GM21515 (cell line): Measurements from ENCODE around the gene FAM76B.
"Not testable (repeated sequence)": the region's sequence is repeated elsewhere in the genome, so short reads cannot be mapped to it uniquely, and the experiment has no call there.

Experiments used
- ATAC-seq: cut with Tn5 transposase; IDR thresholded peaks from one replicate; pipeline ENCODE4 v1.9.1; 2021; ENCODE audit not compliant: unreplicated experiment

Gene FAM76B

DNA sequence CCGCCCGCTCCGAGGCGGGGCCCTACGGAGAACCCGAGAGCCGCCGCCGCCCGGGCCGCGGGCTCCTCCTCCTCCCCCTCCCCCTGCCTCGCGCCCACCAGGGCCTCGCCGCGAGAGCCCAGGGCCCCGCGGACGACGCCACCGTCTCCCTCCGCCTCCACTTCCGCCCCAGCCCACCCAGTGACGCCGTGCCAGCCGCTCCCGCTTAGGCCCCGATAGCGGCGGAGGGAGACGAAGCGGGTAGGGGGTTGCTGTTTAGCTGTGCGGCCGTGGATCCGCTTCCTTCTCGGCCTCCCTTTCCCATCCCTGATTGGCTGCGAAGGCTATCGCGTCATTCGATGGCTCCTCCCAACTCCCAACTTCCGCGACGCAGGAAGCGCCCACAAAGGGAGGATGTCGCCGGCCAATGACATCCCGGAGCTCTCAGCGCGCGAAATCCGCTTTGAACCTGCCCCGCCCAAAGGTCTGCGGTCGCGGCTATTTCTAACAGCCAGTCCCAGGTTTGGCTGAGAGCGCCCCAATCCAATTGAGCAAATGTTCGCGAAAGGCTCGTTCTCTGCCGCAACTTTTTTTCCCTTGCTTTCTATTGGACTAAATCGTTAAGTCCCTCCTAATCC is at the start of gene FAM76B:
Gene FAM76B (minus strand): TSS at position 277 of the 617 bp plus-strand sequence. CDS start 304 bp downstream, outside the sequence.
- ATAC-seq: peak; percentile 73

DNA sequence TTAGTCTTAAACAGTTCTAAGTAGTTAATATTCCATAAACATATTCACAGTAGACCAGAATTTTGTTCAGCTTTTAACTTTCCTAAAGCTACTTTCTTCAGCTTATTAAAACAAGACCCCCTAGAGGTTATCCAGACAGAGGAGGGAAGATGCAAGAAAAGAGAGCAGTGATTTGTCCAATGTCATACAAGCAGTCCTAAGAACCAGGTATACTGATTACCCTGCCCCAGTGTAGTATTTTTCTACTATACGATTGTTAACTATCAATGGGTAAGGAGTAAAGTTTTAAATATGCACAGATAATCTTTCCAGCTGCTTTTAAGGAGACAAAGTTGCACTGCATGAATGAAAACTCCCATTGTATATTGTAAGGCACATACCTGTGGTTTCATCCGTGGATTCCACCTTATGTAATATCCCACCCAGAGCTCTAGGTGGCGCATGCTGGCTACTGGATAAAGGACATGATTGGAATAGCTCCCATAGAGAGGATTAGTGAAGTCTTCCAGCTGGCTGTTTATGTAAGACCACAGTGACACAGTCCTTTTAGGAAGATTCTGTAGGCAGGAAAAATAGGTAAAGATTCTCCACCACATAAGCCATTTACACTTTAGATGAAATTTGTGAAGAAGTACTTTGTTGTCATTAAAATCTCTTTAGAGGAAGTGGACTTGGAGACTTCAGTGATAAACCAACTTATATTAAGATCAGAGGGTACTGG is 46.3 kb upstream of the FAM76B start:
- ATAC-seq: peak; percentile 84

DNA sequence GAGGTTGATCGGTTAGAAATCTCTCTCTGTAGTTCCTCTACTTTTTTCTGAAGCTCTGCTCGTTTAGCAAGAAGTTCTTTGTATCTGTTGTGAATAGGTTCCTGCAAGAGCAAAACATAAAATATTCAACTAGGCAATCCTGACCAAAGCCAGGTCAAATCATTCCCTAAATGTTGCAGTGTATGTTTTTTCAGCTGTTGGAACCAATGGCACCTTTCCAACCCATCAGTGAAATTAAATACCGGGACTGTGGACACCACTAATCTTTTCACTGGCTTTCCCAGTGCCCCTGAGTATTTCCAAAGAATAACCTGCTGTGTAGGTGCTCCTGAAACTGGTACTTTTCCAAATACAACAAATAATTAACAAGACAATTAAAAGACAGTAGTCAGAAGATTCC is 45.8 kb upstream of the FAM76B start:
- no peak for ATAC-seq

DNA sequence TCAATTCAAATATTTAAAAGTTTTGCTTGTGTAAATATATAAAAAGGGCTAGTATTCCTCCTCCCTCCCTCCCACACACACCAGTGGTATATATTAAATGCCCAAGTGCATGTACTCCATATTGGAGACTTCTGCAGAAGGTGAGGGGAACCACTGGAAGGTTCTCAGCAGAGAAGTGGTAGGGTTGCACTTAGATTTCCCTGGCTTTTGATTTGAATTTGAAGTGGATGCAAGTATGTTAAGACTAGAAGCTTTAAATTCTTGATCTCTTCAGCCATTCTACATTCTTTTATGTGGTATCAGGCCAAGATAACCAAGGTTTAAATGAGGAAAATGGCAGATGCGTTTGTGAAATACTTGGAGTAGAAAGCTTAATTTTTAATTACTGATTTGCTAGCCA is 43.8 kb upstream of the FAM76B start:
- no peak for ATAC-seq

DNA sequence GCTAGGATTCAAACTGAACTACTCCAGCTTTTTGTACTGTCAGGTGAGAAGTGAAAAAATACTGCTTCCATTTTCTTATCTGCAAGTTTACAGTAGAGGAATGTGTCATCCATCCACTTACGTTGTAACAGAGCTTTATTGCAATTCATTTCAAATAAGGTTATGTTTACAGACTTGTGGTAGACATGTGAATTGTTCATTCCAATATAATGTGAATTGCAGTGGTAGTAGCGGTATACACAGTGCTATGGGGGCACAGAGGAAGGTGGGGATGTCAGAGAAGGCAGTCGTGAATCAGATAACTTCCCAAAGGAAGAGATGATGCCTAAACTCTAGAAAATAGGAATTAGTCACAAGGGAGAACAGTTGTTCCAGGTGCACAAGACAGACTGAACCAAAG is 43.2 kb upstream of the FAM76B start:
- ATAC-seq: no peak

DNA sequence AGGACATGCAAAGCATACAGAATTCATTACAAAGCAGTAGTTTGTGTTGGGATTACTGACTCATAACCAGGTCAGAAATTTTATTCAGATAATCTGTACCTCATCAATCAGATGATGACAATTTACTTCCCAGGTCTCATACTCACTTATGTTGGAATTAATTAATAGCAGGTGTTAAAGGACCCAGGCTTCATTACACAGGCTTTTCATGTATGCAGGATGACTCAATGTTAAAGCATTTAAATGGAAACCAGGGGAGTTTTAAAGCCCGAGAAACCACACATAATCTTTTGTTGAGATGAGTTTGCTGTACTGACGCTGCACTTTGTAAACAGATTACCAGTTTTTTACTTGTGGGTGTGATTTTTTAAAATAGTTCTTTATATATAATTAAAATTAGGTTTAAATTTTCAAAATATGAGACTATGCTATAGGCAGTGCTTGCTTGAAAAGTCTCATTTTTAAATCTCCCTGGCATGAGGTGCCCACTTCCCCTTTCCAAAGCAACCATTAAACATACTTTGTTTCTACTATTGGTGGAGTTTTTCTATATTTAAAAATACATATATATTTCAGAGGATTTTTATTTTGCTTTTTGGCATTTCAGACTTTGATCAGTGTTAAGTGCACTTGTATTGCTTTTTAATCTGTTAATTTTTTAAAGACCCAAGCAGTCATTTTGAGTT is 41.8 kb upstream of the FAM76B start:
- no peak for ATAC-seq

DNA sequence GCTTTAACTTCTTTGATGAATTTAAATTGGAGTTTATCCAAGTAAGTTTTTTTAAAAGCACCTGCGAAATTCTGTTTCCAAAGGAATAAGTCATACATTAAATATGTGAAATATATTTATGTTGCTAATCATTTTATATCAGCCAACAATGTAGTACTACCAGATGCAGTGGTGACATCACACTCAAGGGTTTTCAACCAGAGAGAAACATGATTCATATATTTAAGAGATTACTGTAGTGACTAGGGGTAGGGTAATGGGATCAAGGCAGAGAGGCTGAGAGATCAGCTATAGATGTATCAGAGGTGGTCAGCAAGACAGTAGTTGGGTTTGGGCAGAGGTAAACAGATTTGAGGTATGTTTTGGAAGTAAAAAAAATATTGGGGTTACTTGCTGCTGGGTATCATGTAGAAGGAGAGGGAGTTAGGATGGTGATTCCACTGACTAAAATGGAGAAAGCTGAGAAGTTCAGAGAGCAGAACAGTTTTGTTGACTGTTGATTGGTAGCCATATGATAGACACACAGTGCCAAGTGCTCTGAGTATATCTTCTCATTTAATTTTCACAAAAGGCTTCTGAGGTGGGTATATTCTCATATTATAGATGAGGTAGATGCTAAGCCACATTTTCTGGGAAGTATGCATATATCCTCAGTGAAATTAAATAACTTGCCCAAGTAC is 40.1 kb upstream of the FAM76B start:
- ATAC-seq: no peak

GRCh38 chr11:95827696-95828095 is 38.1 kb upstream of the FAM76B start:
- no peak for ATAC-seq

GRCh38 chr11:95821640-95822039 is 32.1 kb upstream of the FAM76B start:
- ATAC-seq: no peak

DNA sequence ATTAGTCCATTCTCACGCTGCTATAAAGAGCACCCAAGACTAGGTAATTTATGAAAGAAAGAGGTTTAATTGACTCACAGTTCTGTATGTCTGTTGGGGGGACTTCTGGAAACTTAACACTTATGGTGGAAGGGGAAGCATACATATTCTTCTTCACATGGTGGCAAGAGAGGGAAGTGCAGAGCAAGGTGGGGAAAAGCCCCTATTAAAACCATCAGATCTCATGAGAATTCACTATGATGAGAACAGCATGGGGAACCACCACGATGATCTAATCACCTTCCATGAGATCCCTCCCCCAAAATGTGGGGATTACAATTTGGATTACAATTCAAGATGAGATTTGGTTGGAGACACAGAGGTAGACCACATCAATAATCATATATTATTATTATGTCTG is 26.5 kb upstream of the FAM76B start:
- ATAC-seq: no peak

GRCh38 chr11:95811052-95811451 is 21.5 kb upstream of the FAM76B start:
- not testable (repeated sequence) for ATAC-seq

- not testable (repeated sequence) for ATAC-seq
Measured at GRCh38 chr11:95806464-95806863, 16.9 kb upstream of the FAM76B start.

GRCh38 chr11:95805869-95806268 is 16.3 kb upstream of the FAM76B start:
- no peak for ATAC-seq

- ATAC-seq: no peak
Measured at GRCh38 chr11:95803973-95804372, 14.4 kb upstream of the FAM76B start.

GRCh38 chr11:95802806-95803205 is 13.2 kb upstream of the FAM76B start:
- no peak for ATAC-seq

GRCh38 chr11:95800438-95800837 is 10.9 kb upstream of the FAM76B start:
- ATAC-seq: no peak

DNA sequence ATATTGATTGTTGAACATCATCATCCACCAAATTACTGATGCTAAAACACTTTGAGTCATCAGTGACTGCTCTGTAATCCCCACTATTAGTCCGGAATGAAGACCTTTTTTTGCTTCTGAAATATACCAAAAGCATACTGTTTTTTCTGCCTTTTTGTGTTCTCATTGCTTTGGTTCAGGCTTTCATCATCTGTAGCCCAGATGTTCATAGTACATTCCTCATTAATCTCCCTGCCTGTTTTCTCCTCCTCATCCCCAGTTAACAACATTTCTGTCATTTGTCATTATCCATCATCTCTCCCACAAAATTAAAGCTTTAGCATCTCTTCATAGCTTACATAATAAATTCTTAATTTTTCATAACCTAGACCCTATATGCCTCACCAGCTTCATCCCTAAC is 10.0 kb upstream of the FAM76B start:
- no peak for ATAC-seq

DNA sequence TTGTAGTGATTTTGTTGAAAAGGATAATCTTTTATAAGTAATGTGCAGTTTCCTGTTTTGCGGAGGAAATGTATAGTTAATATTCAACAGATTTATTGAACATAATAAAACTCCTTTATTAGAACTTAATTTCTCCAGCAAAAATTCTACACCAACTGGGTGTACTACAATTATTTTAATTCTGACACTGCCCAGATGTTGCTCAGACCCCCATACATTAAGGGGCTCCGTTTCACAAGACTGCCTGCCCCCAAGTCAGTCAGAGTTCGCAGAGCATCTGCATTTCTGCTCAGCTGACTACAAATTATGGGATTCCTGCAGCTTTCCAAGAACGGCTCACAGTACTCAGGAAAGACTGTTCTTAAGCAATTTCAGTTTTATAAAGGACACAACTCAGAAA is 6.9 kb upstream of the FAM76B start:
- ATAC-seq: no peak

- ATAC-seq: no peak
Measured at GRCh38 chr11:95795627-95796295, 6.2 kb upstream of the FAM76B start.

- ATAC-seq: no peak
Measured at GRCh38 chr11:95794086-95794485, 4.5 kb upstream of the FAM76B start.

DNA sequence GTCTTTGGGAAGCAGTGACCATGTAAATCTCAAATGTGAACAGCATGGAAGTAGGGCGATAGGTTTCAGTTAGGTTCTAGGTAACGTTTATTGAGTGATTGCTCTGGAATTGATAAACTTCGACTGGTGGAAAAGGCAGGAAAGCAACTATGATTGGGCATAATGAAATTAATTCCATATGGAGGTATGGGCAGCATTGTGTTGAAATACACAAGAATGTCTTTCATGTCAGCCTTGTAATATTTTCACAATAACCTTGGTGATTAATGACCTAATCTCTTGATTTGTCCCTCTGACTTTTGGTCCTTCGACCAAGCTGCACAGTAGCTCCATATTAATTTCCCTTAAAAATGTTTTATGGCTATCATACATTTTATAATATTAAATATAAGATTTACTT is 3.5 kb upstream of the FAM76B start:
- ATAC-seq: no peak
